GM10248 (cell line): ENCODE measurements around the gene ACP4.
"Not testable (repeated sequence)": the region's sequence is repeated elsewhere in the genome, so short reads cannot be mapped to it uniquely, and the experiment has no call there.

Source experiments
- CTCF ChIA-PET: fragments of 300-600 bp; sonication (Branson Sonifier 250); formaldehyde crosslinking; extraction: SDS; loops from one replicate; lab custom pipeline; 2021; ENCODE audit warnings: antibody characterized with exemption; lab: Yijun Ruan, JAX
- POLR2A ChIA-PET: fragments of 350-650 bp; sonication (Branson Sonifier 250); formaldehyde crosslinking; extraction: SDS; loops from one replicate; lab custom pipeline; 2020; ENCODE audit warnings: antibody characterized with exemption; lab: Yijun Ruan, JAX
- DNase-seq: peaks from one replicate; pipeline ENCODE4 v3.0.0; 2012; ENCODE audit errors: extremely low spot score
- TF ChIP-seq, protein P1 (sequence below): IDR thresholded peaks from 2 replicates; pipeline ENCODE4 v1.5.1; 2012; ENCODE audit warnings: mild to moderate bottlenecking, low read depth; ENCODE audit errors: extremely low read depth, missing control alignments, control extremely low read depth

The ACP4 gene

DNA sequence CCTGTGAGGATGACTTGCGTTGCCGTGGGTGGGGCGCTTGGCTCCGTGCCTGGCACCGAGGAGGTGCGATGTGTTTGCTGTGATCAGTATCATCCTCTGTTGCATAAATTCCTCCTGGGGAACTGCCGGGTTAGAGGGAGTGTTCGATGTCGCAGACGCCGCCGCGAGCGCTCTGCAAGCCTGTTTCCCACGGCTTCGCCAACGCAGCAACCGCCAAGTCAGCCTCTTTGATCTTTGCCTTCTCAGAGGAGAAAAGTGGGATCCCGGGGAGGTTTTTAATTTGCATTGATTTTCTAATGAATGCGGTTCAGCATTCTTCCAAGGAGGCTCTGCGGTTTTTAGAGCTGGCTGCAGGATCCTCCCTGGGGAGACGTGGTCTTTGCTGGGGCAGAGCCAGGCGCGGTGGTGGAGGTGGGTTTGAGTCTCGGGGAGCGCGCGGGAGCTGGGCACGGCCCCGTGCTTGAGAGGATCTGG lies 12.3 kb upstream of the ACP4 start:
- peak; percentile 5 for DNase-seq
- TF ChIP-seq, protein P1, sequence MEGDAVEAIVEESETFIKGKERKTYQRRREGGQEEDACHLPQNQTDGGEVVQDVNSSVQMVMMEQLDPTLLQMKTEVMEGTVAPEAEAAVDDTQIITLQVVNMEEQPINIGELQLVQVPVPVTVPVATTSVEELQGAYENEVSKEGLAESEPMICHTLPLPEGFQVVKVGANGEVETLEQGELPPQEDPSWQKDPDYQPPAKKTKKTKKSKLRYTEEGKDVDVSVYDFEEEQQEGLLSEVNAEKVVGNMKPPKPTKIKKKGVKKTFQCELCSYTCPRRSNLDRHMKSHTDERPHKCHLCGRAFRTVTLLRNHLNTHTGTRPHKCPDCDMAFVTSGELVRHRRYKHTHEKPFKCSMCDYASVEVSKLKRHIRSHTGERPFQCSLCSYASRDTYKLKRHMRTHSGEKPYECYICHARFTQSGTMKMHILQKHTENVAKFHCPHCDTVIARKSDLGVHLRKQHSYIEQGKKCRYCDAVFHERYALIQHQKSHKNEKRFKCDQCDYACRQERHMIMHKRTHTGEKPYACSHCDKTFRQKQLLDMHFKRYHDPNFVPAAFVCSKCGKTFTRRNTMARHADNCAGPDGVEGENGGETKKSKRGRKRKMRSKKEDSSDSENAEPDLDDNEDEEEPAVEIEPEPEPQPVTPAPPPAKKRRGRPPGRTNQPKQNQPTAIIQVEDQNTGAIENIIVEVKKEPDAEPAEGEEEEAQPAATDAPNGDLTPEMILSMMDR: no peak
- ChIA-PET POLR2A (no interaction called here), CTCF (interaction anchor here (1.2 kb wide), 1 partner anchor 421 kb away, joined by 3 read pairs; no protein-coding TSS in a partner anchor)

DNA sequence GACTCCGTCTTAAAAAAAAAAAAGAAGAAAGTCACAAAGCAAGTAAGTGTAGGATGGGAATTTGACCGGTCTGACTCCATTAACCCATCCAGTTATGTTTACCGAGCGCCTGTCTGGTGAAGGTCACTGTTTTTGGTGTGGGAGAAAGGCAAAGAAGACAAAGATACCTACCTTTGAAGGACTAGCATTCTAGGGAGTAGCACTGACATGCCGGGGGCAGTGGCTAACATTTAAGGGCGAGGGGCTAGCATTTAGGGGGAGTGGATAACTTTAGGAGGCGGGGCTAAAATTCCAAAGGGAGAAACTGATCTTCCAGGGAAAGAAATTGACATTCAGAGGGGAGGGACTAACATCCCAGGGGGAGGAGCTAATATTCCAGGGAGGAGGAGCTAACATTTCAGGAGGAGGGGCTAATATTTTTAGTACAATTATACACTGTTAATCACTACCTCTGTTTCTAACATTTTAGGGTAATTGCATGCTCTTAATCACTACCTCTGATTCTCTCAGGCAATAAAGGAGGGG lies 11.2 kb upstream of the ACP4 start:
- TF ChIP-seq, protein P1: no peak
- no peak for DNase-seq
- CTCF ChIA-PET: interaction anchor here (1.0 to 3.0 kb wide), 8 partner anchors 14 to 422 kb away, joined by 3 to 12 read pairs (median 4); no protein-coding TSS in a partner anchor
- POLR2A ChIA-PET: no interaction called here

DNA sequence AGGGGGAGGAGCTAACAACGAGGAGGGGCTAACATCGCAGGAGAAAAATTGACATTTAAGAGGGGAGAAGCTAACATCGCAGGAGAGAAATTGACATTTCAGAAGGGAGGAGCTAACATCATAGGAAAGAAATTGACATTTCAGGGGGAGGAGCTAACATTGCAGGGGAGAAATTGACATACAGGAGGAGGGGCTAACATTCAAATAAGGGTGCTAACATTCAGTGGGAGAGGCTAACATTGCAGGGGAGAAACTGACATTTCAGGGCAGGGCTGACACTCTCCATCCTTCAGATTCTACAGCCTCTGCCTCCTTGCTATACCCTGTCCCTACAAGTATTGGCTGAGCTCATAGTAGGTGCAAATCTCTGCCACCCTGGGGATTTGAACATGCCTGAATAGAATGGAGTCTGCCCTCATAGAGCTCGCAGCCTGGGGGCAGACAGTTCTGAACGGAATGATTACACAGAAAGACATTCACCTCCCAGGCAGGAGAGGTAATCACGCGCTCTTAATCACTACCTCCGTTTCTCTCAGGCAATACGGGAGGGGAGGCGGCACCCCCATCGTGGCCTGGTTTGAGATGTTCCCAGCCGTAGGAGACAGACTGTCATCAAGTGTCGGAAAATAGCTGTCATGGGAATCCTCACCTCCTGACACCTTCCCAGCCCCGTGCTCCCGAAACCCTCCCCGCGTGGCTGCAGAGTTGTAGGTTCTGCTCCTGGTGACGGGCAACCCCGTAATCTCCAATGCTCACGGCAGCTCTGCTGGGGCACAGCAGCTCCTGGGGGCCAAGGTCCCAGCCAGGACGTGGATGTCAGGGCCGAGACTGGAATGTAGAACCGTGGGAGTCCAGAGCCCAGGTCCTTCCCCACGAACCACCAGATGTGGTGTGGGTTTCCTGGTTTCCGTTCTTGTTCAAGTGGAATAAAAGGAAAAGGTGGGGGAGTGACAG lies 10.4 kb upstream of the ACP4 start:
- CTCF ChIA-PET: interaction anchor here (1.0 to 3.0 kb wide), 9 partner anchors 13 to 422 kb away, joined by 3 to 12 read pairs (median 4); no protein-coding TSS in a partner anchor
- no peak for DNase-seq
- POLR2A ChIA-PET: no interaction called here
- TF ChIP-seq, protein P1: no peak

DNA sequence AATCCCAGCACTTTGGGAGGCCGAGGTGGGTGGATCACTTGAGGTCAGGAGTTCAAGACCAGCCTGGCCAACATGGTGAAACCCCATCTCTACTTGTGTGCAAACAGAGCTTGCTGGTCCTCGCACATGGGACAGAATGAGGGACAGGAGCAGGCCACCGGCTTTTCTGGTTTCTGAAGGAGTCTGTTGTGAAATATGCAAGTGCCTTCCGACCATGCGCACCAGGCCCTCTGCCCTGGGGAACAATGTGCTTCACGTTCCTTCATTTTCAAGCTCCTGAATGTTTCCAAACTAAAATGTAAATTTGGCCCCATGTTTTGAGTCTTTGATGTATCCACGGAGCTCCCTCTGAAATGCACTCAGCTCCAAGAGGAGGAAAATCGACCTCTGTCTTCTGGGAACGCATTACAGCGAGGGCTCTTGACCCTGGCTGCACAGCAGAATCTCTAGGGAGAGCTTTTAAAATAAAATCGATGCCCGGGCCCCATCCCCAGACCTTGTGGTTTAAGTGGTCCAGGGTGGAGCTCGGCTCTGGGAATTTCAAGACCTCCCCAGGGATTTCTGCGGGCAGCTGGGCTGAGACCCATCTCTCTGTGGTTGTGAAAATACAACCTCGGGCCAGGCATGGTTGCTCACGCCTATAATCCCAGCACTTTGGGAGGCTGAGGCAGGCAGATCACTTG lies 9.3 kb upstream of the ACP4 start:
- ChIA-PET CTCF (interaction anchor here (0.6 to 3.0 kb wide), 7 partner anchors 13 to 424 kb away, joined by 3 to 12 read pairs (median 4); no protein-coding TSS in a partner anchor), POLR2A (interaction anchor here (0.5 kb wide), 1 partner anchor 242 kb away, joined by 4 read pairs; no protein-coding TSS in a partner anchor)
- DNase-seq: no peak
- TF ChIP-seq, protein P1: no peak

DNA sequence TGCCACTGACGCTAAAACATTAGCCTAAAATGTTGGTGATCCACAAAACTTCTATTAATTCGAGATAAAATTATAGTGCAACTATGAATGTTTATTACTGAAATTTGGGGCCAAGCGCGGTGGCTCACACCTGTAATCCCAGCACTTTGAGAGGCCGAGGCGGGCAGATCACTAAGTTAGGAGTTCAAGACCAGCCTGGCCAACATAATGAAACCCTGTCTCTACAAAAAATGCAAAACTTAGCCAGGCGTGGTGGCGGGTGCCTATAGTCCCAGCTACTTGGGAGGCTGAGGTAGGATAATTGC lies 6.4 kb upstream of the ACP4 start:
- DNase-seq: not testable (repeated sequence)
- ChIA-PET POLR2A (interaction anchor here (0.7 kb wide), 1 partner anchor 462 kb away, joined by 3 read pairs; no protein-coding TSS in a partner anchor), CTCF (interaction anchor here (0.7 to 3.5 kb wide), 15 partner anchors 11 to 397 kb away, joined by 3 to 31 read pairs (median 3); no protein-coding TSS in a partner anchor)

DNA sequence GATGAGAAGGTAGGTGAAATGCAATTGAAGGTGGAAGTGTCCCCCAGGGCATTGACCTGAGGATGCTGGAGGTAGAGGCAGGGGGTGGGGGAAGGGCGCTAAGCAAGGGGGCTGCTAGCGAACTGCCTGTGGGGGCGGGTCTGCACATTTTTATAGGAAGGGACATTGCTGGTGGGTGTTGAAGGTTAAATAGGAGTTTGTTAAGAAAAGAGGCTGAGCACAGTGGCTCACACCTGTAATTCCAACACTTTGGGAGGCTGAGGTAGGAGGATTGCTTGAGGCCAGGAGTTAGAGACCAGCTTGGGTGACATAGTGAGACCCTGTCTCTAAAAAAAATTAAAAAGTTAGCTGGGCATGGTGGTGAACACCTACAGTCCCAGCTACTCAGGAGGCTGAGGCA lies 5.5 kb upstream of the ACP4 start:
- CTCF ChIA-PET: interaction anchor here (1.1 to 3.5 kb wide), 6 partner anchors 10 to 398 kb away, joined by 3 to 31 read pairs (median 4); no protein-coding TSS in a partner anchor
- DNase-seq: no peak
- POLR2A ChIA-PET: no interaction called here
- TF ChIP-seq, protein P1: no peak
